Right atrium auricular region (tissue), 2 donors: ENCODE data around the gene GNAZ. TPM values are rescaled to one million over a fixed set of nuclear protein-coding genes. Genes with fewer than 3 reads are reported as not detected.

Experiments used
- DNase-seq: peaks from one replicate; pipeline ENCODE4 v3.0.0-alpha.2; 2019; ENCODE audit warnings: low spot score
- H3K27ac ChIP-seq, 2 donors: fragments of 200-600 bp; sonication (generic); 1 replicate in 1 of 2; 2 replicates in 1 of 2; pipeline ENCODE4 v1.5.1; 2016 to 2019
- H3K27me3 ChIP-seq, 2 donors: fragments of 200-600 bp; sonication (generic); one replicate each; pipeline versions ENCODE4 v1.5.1 to v1.6.0; 2017 to 2019
- H3K36me3 ChIP-seq: fragments of 200-600 bp; sonication (generic); one replicate; pipeline ENCODE4 v1.5.1; 2016
- H3K4me1 ChIP-seq, 2 donors: fragments of 200-600 bp; sonication (generic); one replicate each; pipeline versions ENCODE4 v1.5.1 to v1.6.0; 2017 to 2019
- H3K4me3 ChIP-seq, 2 donors: fragments of 200-600 bp; sonication (generic); 1 replicate in 1 of 2; 2 replicates in 1 of 2; pipeline ENCODE4 v1.5.1; 2017 to 2019; ENCODE audit warnings: mild to moderate bottlenecking in 1 of 2, moderate library complexity in 1 of 2
- H3K9me3 ChIP-seq, 2 donors: fragments of 200-600 bp; sonication (generic); one replicate each; pipeline ENCODE4 v1.5.1; 2019
- CTCF ChIP-seq, 2 donors: fragments of 200-600 bp; sonication (generic); IDR thresholded peaks; one replicate each; pipeline ENCODE4 v1.5.1; 2019; ENCODE audit warnings: antibody characterized with exemption in 2 of 2
- total RNA-seq, 2 donors: library from RNA; depleted of rRNA; stranded (reverse); fragments of >200 nt; gene quantifications; one replicate each; pipeline ENCODE4 v1.1.0, GENCODE V29; 2016

GNAZ gene
- total RNA-seq, 2 donors from 2014 or later = 1.9 to 3.2 TPM

DNA sequence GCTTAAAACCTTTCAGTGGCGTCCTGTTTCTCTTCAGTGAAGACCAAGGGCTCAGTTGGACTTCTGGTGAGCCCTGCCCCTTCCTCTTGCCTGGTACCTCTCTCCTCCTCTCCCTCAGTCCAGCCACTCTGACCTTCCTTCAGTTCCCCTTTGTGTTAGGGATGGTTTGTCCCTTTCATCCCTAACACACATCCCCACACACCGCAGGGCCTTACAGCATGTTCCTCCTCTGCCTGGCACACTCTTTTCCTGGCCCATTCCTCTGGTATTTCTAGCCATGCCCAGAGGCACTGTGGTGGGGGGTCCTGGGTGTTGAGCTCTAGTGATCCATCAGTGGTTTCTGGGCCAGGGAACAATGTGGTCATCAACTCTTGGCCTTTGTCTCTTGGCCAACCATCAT lies 21.4 kb downstream of the GNAZ start:
- no peaks in the 10 kb centered on the region for H3K27me3 ChIP-seq
- no peaks in the 10 kb centered on the region for H3K9me3 ChIP-seq
- no peak for TF ChIP-seq CTCF (IDR thresholded peaks at IDR 0.05)
- no peak for DNase-seq
- H3K4me1 ChIP-seq = no peaks in the 10 kb centered on the region
- H3K36me3 ChIP-seq = no peaks in the 10 kb centered on the region
- H3K27ac ChIP-seq = no peak overlapping the region
- H3K4me3 ChIP-seq = no peak overlapping the region

DNA sequence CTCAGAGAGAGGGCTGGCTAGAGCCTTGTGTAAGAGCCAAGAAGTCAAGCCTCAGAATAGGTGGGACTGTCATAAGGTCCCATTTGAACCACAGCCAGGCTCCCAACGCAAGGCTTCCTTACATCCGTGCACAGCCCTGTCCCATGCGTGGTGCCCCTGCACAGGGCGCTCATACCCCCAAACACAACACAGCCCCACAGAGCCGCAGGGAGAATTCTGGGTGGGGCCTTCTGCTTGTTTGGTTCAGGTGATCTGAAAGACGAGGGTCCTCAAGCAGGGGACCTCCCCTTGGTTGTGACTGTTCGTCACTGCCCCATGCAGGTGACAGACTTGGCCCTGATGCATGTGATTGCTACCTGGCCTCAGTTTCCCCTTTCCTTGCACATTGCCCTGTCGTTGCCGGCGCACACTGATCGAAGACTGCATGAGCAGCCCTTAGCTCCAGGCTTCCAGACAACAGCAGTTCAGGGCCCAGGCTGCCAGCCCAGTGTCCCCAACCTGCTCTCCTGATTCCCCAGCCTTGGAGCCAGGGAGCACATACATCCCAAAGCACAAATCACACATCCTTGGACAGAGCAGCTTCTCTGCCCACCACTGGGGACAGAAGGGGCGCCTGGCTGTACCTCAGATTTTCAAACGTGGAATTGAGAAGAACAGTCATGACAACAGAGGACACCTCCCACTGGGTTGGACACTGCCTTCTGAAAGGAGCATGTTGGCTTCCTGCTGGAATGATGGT lies 22.1 kb downstream of the GNAZ start:
- H3K4me1 ChIP-seq = no peaks in the 10 kb centered on the region
- DNase-seq = no peak
- no peak for TF ChIP-seq CTCF (IDR thresholded peaks at IDR 0.05)
- no peaks in the 10 kb centered on the region for H3K27me3 ChIP-seq
- H3K4me3 ChIP-seq = no peak overlapping the region
- no peaks in the 10 kb centered on the region for H3K9me3 ChIP-seq
- H3K36me3 ChIP-seq = no peaks in the 10 kb centered on the region
- H3K27ac ChIP-seq = no peak overlapping the region

- H3K36me3 ChIP-seq = no peaks in the 10 kb centered on the region
- H3K27me3 ChIP-seq = no peaks in the 10 kb centered on the region
- H3K27ac ChIP-seq = no peak overlapping the region
- no peak for TF ChIP-seq CTCF (IDR thresholded peaks at IDR 0.05)
- no peak for DNase-seq
- peaks cover 0 to 7% of the 10 kb centered on the region in 2 donors for H3K4me1 ChIP-seq
- no peak overlapping the region for H3K4me3 ChIP-seq
- no peaks in the 10 kb centered on the region for H3K9me3 ChIP-seq
Measured at GRCh38 chr22:23093051-23093788, 22.9 kb downstream of the GNAZ start.

- no peaks in the 10 kb centered on the region for H3K36me3 ChIP-seq
- no peaks in the 10 kb centered on the region for H3K9me3 ChIP-seq
- no peak overlapping the region for H3K4me3 ChIP-seq
- peaks cover 0 to 17% of the 10 kb centered on the region in 2 donors for H3K4me1 ChIP-seq
- TF ChIP-seq CTCF (IDR thresholded peaks at IDR 0.05) = no peak
- H3K27ac ChIP-seq = no peak overlapping the region
- no peaks in the 10 kb centered on the region for H3K27me3 ChIP-seq
- no peak for DNase-seq
Measured at GRCh38 chr22:23094260-23094659, 23.9 kb downstream of the GNAZ start.

- DNase-seq = no peak
- TF ChIP-seq CTCF (IDR thresholded peaks at IDR 0.05) = no peak
Measured at GRCh38 chr22:23094695-23095681, 24.7 kb downstream of the GNAZ start.

More at GRCh38 chr22:23094695-23095681, 24.7 kb downstream of the GNAZ start:
- peaks cover 0 to 24% of the 10 kb centered on the region in 2 donors for H3K4me1 ChIP-seq
- H3K27me3 ChIP-seq = no peaks in the 10 kb centered on the region
- no peak overlapping the region for H3K27ac ChIP-seq
- no peak overlapping the region for H3K4me3 ChIP-seq
- no peaks in the 10 kb centered on the region for H3K9me3 ChIP-seq
- no peaks in the 10 kb centered on the region for H3K36me3 ChIP-seq
